Erythroblast (primary cell): Measurements from ENCODE around the gene FIGNL1.
"Not testable (repeated sequence)": the region's sequence is repeated elsewhere in the genome, so short reads cannot be mapped to it uniquely, and the experiment has no call there.

Experiments
- DNase-seq, 2 experiments: peaks; one replicate each; lab custom pipeline; 2025; lab: John Stamatoyannopoulos, UW
- GATA1 ChIP-seq: IDR thresholded peaks from 2 replicates; pipeline ENCODE4 v1.6.1; 2011; ENCODE audit warnings: low read depth, mild to moderate bottlenecking, control low read depth, low read length, moderate library complexity
- POLR2A ChIP-seq: IDR thresholded peaks from 2 replicates; pipeline ENCODE4 v1.6.1; 2011; ENCODE audit warnings: mild to moderate bottlenecking, low read length

FIGNL1 gene

GRCh38 chr7:50463035-50463434 lies 12.9 kb upstream of the FIGNL1 start:
- no peak for DNase-seq
- TF ChIP-seq GATA1 (no peak), POLR2A (no peak)

DNA sequence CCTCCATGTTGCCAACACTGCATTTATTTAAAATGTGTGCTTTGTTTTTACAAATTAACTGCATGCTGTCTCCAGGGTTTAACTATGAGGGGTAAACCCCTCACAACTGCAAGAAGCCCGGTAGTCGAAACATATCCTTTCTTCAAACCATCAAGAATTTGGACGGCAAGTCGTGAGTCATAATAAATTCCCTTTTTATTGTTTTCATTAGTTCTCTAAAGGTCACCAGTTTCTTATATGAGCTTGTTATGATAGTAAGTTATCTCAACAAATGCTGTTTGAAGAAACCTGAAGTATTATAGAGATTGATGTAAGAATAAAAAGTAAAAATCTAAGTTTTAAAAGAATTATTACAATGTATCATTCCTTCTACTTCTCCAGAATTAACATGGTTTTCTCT lies 12.2 kb upstream of the FIGNL1 start:
- DNase-seq = no peak
- no peak for TF ChIP-seq POLR2A
- no peak for TF ChIP-seq GATA1

DNA sequence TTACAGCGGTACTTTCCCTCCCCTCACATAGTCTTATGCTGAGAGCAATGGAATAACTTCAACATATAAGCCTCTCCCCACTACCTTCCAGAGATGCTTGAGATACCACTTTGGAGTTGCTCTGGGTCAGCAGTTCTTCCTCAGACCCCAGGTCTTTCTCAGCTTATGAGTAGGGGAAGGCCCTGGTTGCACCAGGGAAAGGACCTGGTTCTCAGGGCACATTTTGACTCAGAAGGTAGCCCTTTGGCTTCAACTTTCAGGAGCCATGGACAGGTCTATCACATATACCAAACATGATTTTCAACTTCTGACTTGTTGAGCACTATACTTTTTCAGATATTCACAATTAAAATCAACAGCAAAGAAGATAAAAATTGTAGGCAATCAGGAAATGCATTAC lies 11.5 kb upstream of the FIGNL1 start:
- no peak for DNase-seq
- TF ChIP-seq POLR2A (no peak), GATA1 (no peak)

DNA sequence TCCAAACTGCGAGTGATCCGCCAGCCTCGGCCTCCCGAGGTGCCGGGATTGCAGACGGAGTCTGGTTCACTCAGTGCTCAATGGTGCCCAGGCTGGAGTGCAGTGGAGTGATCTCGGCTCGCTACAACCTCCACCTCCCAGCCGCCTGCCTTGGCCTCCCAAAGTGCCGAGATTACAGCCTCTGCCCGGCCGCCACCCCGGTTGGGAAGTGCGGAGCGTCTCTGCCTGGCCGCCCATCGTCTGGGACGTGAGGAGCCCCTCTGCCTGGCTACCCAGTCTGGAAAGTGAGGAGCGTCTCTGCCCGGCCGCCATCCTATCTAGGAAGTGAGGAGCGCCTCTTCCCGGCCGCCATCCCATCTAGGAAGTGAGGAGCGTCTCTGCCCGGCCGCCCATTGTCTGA lies 9.0 kb upstream of the FIGNL1 start:
- DNase-seq = not testable (repeated sequence)

DNA sequence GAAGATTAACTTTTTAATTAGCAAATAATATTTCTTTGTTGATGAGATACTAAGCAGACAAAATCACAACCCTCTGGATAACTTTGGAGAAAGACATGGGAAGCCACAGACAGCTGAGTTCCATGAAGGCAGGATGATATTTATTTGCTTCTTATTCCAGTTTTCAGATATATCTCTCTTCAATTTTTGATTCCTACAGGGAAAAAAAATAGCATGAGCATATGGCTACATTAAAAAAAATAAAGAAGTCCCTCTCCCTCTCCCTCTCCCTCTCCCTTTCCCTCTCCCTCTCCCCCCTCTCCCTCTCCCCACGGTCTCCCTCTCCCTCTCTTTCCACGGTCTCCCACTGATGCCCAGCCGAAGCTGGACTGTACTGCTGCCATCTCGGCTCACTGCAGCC lies 8.5 kb upstream of the FIGNL1 start:
- not testable (repeated sequence) for DNase-seq

GRCh38 chr7:50456371-50457123 lies 6.4 kb upstream of the FIGNL1 start:
- TF ChIP-seq POLR2A (no peak), GATA1 (no peak)
- DNase-seq = peak in 1 of 2 experiments; percentile 14

GRCh38 chr7:50455658-50456057 lies 5.5 kb upstream of the FIGNL1 start:
- DNase-seq = no peak
- TF ChIP-seq GATA1 (no peak), POLR2A (no peak)

DNA sequence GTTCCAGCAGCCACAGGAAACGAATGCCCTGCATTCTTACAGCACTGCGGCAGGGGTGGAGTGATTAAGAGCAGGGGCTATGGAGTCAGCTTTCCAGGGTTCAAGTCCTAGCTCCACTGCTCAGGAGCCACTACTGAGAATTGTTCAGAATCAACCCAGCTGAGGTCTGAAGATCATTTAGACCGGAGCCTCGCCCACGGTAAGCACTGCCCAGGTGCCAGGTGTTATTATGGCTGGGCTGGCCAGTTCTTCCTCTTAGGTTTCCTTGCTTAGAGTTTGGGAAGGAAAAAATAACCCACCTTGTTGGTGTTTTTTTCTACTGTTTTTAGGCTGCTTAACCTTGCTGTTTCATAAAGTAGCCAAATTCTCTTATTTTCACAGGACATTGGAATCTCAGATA lies 4.8 kb upstream of the FIGNL1 start:
- TF ChIP-seq GATA1 (no peak), POLR2A (no peak)
- no peak for DNase-seq

DNA sequence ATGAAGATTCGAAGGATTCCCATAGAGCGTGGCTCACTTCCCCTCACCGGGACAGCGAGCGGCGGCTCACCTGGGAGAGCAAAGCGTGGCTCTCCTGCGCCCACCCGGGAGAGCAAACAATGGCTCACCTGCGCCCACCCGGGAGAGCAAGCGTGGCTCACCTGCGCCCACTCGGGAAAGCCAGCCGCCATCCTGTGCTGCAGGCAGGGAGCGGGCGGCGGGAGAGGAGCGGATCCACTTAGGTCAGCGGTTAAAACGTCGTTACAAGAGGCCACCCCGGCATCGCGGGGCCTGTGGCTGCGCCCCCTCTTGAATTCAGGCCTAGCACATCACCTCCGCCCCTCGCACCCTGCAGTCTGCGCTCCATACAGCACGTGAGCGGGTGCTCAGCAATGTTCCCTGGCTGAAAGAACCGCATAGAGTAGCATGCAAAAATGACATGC lies 461 bp upstream of the FIGNL1 start:
- no peak for TF ChIP-seq POLR2A
- no peak for TF ChIP-seq GATA1
- DNase-seq = peak; percentile 38 to 45

DNA sequence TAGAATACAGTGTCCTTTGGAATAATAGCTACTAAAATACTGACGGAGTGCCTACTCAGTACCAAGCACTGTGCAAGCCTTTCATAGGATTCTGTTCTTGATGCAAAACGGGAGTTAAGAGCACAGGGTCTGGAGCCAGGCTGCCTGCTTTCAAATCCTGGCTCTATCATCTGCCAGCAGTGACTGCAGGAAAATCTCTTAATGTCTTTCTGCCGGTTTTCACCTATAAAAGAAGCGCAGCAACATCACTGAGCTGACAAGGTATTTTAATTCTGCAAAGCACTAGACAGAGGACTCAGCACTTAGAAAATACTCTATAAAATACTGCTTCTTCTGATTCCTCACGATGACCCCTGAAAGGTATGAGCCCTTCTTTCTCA lies 659 bp downstream of the FIGNL1 start:
- TF ChIP-seq POLR2A (no peak), GATA1 (no peak)
- DNase-seq = peak; percentile 37 to 45

DNA sequence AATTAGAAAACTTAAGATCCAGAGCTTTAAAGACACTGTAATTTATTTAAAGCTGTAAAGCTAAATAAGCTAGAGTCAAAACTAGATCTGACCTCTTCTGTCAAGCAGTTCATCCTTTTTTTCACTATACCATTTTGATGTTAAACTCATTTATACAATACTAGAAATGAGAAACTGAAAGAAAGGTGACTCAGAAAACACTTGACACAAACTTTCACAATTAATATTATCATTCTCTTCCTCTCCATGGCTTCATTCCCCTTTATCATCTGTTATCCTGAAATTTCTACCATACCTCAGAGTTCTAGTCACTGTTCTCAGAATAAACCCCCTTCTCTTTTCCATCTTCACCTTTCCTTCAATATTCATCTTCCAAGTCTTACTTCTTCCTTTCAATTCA lies 1.3 kb downstream of the FIGNL1 start:
- DNase-seq = no peak
- TF ChIP-seq GATA1 (no peak), POLR2A (no peak)

DNA sequence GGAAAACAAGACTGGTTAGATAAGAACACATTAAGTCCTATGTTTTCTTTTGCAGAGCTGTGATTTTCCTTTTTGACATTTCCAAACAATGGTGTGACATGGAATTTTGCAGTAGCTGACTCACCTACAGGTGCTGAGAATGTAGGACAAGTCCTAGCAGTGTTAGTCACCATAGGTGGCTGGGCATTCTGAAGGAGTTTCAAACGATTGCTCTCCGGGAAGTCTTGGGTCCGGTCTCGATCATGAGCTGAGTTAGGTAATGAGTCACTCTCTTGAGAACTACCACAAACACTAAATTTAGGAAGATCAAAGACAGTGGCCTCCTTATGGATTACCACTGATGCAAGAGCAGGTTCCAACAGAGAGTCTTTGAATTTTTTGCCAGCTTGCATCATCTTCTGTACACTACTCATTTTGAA lies 3.6 kb downstream of the FIGNL1 start:
- TF ChIP-seq POLR2A (no peak), GATA1 (no peak)
- DNase-seq = no peak

GRCh38 chr7:50436133-50436806 lies 13.9 kb downstream of the FIGNL1 start:
- no peak for TF ChIP-seq POLR2A
- TF ChIP-seq GATA1 = no peak

GRCh38 chr7:50431722-50432305 lies 18.3 kb downstream of the FIGNL1 start:
- no peak for DNase-seq
- TF ChIP-seq GATA1 (no peak), POLR2A (no peak)

More at GRCh38 chr7:50436133-50436806, 13.9 kb downstream of the FIGNL1 start:
- DNase-seq = no peak
